Measurements from ENCODE around the gene IP6K1.
"Not testable (repeated sequence)": the region's sequence is repeated elsewhere in the genome, so short reads cannot be mapped to it uniquely, and the experiment has no call there.

Gene IP6K1

DNA sequence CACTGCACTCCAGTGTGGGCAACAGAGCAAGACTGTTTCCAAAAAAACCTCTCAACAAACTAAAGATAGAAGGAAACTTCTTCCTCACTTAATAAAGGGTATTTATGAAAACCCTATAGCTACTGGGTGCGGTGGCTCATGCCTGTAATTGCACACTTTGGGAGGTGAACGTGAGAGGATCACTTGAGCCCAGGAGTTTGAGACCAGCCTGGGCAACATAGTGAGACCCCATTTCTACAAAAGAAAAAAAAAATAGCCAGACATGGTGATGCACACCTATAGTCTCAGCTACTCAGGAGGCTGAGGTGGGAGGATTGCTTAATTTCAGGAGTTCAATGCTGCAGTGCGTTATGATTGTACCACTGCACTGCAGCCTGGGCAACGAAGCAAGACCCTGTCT, 22.4 kb downstream of the IP6K1 start:
- DNase-seq (ENCODE audit: low spot score): no peak

- no peak for DNase-seq (ENCODE audit: low spot score)
Measured at GRCh38 chr3:49761661-49762060, 24.7 kb downstream of the IP6K1 start.

GRCh38 chr3:49759226-49759625, 27.1 kb downstream of the IP6K1 start:
- no peak for DNase-seq (ENCODE audit: low spot score)

DNA sequence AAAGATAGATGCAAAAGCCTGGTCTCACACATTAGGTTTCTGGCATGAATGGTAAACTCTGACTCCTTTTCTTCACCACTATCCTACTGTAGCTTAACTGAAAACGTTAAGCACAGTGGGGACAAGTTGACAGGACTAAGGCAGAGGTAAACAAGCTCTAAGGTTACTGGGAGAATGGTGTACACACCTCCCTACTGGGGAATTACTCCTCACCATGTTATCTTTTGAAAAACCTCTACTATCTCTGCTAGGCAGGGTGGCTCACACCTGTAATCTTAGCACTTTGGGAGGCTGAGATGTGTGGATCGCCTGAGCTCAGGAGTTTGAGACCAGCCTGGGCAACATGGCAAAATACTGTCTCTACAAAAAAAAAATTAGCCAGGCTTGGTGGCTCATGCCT, 29.1 kb downstream of the IP6K1 start:
- no peak for DNase-seq (ENCODE audit: low spot score)

DNA sequence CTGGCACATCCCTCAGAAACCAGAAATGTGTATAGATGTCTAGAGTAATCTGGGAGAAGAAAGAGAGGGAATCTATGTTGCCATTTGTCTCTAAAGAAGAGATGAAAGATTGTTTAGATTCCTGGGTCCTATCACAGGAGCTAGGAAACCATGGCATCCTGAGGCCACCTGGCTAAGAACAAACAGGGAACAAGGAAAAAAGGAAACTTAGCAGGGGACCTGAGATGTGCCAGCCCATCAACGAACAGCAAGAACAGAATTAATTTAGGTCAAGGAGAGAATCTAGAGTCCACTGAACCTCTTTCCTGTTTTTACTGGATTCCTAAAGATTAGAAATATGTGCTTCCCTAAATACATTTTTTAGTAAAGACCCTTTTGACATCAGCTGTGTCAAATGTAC, 30.3 kb downstream of the IP6K1 start:
- DNase-seq (ENCODE audit: low spot score): no peak

DNA sequence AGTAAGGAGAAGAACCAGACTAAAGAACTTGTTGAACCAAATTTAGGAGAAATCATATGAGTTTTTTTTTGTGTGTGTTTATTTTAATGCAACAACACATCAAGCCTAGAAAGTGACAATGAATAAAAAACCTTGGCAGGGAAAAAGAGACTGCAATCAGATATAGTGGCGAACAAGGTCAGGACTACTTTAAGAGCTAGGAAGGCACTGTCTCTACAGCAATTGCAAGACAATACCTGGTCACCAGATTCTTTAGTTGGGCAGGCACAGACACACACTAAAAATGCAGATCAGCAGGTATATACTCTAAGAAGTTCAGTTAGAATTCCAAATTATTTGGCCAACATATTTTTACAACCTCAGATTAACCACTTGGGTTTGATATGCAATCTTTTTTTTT, 31.8 kb downstream of the IP6K1 start:
- no peak for DNase-seq (ENCODE audit: low spot score)

DNA sequence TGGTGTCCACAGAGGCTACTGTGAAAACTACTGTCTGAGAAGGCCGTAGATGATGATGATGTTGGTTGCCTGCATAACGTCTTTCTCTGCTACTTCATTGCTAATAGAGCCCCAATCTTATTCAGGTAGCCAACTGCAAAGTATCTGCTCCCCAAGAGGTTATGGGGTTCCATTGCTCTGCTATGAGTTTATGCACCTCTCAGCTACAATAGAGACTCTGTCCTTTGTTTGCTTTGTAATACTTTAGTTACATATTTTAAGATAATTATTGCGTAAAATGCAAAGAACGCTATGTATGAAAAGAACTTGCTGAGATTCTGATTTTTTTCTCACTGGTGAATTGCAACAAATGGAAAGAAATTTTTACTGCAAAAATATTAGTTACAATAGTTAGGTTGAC, 34.8 kb downstream of the IP6K1 start:
- no peak for DNase-seq (ENCODE audit: low spot score)

DNA sequence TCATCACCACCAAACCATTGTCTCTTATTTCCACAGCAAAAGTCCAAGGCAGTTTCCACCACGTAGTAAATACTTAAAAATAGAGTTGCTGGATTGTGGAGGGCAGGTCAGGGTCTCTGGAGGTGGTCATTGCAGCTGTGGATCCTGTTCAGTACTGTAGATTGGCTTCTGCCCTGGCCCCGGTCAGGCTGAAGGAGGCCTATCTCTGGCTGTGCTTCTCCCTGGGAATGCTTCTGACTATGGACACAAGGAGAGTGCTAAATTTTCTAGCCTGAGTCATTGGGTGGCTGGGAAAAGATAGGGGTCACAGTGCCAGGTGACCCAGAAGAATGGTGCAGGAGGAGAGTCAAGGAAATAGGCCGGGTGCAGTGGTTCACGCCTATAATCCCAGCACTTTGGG, 36.3 kb downstream of the IP6K1 start:
- no peak for DNase-seq (ENCODE audit: low spot score)

- DNase-seq (ENCODE audit: low spot score): not testable (repeated sequence)
Measured at GRCh38 chr3:49748874-49749273, 37.5 kb downstream of the IP6K1 start.

DNA sequence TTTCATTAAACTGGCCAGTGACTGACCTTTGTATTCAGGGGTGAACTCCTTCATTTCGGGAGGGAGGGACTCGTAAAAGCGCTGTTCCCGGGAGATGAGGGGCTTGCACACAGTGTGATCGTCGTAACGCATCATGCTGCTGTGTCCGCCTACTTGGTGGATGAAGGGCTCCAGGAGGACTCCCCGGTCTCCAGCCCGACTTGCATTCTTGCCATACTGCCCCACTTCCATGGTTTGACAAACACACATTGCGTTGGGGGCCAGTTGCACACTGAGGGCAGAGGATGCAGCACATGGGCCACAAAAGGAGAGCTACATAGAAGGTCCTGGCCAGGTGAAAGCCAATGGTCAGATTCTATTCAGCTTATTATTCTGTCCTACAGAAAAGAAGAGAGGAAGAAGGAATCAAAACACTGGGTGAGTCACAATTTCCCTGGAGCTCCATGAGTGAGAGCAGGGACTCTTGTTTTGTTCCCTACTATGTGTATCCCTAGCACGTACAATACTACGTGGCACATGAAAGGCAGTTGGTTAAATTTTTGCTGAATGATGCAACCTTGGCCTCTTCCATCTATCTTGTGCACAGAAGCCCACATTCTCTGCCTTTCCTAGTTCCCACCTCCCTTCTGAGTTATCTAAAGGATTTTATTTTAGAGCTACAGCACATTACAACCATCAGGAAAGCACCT, 38.4 kb downstream of the IP6K1 start:
- DNase-seq (ENCODE audit: low spot score): no peak

DNA sequence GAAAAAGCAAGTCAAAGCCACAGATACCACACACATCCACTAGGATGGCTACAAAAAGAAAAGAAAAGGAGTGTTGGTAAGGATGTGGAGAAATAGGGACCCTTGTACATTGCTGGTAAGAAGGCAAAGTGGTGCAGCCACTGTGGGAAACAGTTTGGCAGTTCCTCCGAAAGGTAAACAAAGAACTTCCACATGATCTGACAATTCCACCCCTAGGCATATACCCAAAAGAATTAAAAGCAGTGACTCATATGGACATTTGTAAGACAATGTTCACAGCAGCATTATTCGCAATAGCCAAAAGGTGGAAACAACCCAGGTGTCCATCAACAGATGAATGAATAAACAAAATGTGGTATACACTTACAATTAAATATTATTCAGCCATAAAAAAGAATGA, 40.4 kb downstream of the IP6K1 start:
- DNase-seq (ENCODE audit: low spot score): no peak

DNA sequence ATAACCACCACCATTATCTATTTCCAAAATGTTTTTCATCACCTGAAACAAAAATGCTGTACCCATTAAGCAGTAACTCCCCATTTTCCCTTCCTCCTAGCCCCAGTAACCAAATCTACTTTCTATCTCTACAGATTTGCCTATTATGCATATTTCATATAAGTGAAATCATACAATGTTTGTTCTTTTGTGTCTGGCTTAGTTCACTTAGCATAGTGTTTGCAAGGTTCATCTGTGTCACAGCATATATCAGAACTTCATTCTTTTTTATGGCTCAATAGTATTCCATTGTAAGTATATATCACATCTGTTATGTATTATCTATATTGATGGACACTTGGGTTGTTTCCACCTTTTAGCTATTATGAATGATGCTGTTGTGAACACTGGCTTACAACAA, 45.9 kb downstream of the IP6K1 start:
- no peak for DNase-seq (ENCODE audit: low spot score)

DNA sequence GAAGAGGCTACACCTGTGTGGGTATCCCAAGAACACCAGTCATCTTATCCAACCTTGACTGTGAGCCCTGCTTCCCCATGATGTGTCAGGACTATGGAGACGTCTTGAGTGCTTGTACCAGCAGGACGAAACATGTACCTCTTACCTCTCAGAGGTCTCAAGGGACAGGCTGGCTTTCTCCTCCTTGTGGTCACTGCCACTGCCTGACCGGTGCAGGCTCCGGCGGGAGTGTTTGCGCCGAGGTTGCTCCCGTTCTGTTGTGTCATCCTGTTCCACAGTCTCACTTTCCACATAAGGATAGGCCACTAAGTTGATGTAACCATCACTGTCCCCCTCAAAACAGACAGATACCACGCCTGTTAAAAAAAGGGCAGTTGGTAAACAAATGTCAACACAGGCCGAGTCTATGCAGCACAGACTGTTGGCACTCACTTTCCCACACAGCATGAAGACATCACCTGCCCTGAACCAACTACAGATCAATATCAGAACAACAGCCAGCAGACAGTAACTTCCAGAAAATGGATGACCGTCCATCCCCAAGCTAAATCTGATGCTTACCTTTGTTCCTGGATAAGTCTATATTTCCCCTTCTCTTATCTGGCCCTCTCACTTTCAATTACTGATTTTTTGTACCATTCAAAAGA, 48.2 kb downstream of the IP6K1 start:
- no peak for DNase-seq (ENCODE audit: low spot score)

- no peak for DNase-seq (ENCODE audit: low spot score)
Measured at GRCh38 chr3:49734752-49735151, 51.6 kb downstream of the IP6K1 start.

- DNase-seq (ENCODE audit: low spot score): no peak
Measured at GRCh38 chr3:49733551-49733950, 52.8 kb downstream of the IP6K1 start.

DNA sequence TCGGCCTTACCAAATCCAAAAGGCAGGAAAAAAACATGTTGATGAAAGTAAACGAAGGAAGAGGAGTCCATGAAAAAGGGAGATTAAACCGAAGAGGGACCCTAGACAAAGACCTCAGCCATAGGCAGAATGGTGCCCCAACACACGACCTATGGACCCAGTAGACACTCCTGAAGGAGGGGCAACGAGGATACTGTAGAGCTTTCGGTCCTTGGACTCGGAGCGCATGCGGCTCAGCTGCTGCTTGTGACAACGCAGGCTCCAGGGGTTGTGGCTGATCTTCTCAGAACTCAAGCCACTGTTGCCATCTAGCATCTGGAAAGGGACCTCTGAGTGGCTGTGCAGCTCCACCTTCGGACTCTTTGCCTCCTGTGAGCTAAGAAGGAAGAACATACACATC, 53.7 kb downstream of the IP6K1 start:
- DNase-seq (ENCODE audit: low spot score): no peak

DNA sequence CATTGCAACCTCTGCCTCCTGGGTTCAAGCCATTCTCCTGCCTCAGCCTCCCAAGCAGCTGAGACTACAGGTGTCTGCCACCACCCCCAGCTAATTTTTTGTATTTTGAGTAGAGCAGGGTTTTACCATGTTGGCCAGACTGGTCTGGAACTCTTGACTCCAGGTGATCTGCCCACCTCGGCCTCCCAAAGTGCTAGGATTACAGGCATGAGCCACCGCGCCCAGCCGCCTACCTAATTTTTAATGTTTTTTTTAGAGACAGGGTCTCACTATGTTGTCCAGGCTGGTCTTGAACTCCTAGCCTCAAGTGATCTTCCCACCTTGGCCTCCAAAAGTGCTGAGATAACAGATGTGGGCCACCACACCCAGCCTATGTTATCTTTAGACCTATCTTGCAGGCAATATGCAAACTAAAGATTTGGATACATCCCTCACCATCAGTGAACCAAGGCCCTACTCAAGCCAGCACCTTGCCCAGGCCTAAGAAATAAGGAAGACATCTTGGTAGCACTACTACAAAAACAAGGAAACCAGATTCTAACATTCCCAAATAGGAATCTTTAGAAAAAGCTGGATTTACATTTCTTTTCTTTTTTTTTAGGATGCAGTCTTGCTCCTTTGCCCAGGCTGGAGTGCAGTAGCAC, 56.3 kb downstream of the IP6K1 start:
- no peak for DNase-seq (ENCODE audit: low spot score)

DNA sequence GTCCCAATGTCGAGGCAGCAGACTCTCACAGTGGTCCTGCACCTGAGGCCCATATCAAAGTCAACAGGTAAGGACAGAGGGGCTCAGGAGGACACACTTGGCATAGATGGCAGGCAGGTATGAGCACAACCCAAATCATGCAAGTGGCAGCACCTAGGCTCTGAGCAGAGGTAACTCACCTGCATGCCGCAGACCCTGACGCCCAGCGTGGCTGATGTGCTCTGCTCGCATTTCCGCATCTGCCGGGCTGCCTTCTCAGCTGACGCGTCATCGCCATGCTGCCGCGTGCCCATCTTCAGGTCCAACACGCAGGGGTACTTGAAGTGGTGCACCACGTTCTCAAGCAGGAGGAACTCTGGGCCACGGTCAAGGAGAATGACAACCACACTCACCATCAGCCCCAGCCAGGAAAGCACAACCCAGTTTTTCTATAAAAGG, 58.4 kb downstream of the IP6K1 start:
- no peak for DNase-seq (ENCODE audit: low spot score)

GRCh38 chr3:49727154-49727923, 59.0 kb downstream of the IP6K1 start:
- no peak for DNase-seq (ENCODE audit: low spot score)

GRCh38 chr3:49725906-49726681, 60.2 kb downstream of the IP6K1 start:
- no peak for DNase-seq (ENCODE audit: low spot score)

DNA sequence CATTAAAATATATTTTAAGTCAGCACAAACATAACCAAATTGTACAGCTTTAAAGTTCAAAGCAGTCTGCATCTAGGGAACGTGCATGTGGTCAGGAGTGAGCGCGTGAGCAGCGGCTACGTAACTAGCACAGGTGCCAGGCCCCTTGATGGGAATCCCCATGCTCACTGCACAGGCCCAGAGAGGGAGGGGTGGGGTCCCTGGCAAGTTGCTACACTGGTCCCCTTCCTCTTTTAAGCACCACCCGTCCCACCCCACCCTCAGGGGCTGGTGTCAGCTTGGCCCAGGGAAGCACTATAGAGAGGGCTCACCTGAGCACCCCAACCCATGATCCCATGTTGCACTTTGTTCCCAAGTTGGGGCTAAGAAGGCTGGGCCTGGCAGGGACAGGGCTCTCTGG, 61.8 kb downstream of the IP6K1 start:
- no peak for DNase-seq (ENCODE audit: low spot score)
